GM12891 (cell line): ENCODE results near the gene TBC1D20.

Source experiments
- POLR2A ChIP-seq: IDR thresholded peaks from 2 replicates; pipeline ENCODE4 v1.6.1; 2011; ENCODE audit warnings: low read depth, low read length, control low read depth
- POLR2AphosphoS5 ChIP-seq: IDR thresholded peaks from 2 replicates; pipeline ENCODE4 v1.6.1; 2011; ENCODE audit warnings: low read depth, low read length, control low read depth
- TAF1 ChIP-seq: IDR thresholded peaks from 2 replicates; pipeline ENCODE4 v1.6.1; 2011; ENCODE audit warnings: low read depth, low read length, control low read depth

DNA sequence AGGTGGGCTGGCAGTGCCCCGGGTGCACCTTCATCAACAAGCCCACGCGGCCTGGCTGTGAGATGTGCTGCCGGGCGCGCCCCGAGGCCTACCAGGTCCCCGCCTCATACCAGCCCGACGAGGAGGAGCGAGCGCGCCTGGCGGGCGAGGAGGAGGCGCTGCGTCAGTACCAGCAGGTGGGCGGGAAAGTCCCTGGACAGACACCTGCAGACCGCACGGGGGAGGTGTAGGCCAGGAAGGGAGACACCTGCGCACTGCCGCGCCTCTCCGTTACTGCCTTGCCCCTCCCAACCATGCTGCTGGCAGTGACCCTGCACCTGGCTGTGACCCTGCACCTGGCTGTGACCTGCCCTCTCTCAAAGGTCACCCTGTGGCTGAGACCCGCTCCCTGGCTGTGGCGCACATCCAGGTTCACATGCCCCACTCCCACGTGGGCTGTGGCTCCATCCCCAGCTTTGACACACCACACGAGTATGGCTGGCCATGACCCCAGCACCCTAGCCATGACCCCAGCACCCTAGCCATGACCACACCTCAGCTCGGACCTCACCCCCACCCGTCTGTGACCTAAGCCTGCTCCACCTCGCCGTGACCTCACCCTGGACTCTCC lies 42.7 kb downstream of the TBC1D20 start:
- no peak for TF ChIP-seq POLR2AphosphoS5
- no peak for TF ChIP-seq POLR2A
- no peak for TF ChIP-seq TAF1
